ENCODE measurements around the gene ANKRD35. TPM values are rescaled to one million over a fixed set of nuclear protein-coding genes. Genes with fewer than 3 reads are reported as not detected.

Gene ANKRD35
- total RNA-seq, 1 experiment from 2014 or later, result not detected

DNA sequence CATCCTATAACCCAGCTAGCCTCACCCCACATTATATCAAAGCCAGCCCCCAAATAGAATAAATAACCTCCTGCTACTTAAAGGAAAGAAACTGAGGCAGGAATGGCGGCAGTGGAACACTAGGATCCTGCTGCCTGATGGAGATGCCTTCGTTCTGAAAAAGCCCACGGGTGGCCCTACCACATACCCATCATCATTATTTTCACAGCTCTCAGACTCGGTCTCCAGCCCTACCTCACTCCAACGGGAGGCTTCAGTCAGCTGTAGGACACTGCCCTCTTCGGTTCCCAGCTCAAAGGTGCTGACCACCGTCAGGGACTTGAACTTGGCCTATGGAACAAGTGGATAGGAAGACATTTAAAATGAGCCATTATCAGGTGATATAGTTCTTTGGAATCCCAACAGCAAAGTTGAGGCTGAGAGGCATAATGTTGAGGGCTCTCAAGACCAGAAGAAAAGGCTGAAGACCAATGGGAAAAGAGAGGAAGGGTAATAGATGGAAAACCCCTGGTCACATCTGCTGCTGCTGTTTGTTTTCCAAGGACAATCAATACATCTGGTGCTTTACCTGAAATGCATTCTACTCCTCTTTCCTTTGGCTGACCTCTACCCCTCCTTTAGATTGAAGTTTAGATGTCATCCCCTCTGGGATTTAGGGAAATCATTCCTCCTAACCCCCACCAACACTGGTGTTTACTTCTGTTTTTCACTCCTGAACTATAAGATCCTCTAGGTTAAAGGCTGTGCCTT lies 7.8 kb upstream of the ANKRD35 start:
- DNase-seq (ENCODE audit: low spot score), result no peak

- no peak for DNase-seq (ENCODE audit: low spot score)
These were observed 6.9 kb upstream of the ANKRD35 start for GRCh38 chr1:145892486-145893087.

DNA sequence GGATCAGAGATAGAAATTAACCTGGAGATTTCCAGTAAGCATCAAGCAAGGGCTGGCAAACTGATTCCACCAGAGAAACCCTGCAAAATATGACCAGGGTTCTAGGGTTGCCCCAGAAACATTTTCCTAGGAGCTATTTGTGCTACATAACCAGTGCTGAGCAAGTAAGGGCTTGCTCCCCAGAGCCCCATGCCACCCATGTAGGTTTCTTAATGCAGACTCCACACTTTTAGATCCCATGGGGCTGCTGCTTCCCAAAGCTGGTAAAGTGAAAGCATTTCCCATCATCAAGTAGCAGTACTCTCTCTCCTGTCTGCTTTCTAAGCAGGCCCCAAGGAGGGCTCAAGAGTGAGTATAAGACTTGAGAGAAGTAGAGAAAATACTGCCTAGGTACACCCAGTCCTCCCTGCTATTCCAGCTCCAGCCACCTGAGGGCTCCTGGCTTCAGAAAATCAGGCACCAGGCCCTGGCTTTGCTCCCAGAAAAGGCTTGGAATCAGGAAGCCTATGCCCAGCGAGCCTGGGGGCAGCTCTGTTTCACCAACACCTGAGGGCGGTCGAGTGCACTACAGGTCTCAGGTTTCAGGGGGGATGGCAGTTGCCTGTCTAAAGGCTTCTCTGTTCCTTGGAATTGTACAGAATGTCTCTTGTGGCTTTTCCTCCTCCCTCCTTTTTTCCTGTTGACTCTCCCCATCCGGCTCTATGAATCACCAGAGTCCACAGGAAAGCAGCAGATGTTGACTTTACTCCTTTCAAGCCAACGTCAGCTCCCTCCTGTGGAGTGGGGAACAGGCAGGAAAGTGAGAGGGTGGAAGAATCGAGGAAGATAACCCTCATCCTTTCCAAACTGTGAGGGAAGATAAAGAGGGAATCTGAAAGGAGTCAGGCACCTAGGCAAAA lies 6.2 kb upstream of the ANKRD35 start:
- peak; percentile 100 for DNase-seq (ENCODE audit: low spot score)

- DNase-seq (ENCODE audit: low spot score), result no peak
These were observed 5.5 kb upstream of the ANKRD35 start for GRCh38 chr1:145891143-145891542.

DNA sequence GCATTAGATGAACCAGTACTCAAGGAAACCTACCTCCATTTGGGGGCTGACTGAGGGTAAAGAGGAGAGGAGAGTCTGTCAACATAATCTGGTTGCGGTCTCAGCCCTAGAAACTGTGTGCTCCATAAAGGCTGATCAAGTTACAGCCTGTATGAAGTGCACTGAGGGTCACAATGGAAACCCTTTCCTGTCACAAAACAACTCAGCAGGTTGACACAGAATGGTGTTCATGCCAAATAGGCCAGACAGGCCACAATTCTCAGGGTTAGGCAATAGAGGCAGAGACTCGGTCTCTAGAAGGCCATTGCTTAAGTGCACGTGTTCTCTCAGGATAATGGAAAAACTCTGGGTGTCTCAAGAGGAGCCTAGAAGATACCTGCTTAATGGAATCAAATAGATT lies 4.1 kb upstream of the ANKRD35 start:
- DNase-seq (ENCODE audit: low spot score), result no peak

- no peak for DNase-seq (ENCODE audit: low spot score)
These were observed 2.0 kb upstream of the ANKRD35 start for GRCh38 chr1:145887631-145888030.

DNA sequence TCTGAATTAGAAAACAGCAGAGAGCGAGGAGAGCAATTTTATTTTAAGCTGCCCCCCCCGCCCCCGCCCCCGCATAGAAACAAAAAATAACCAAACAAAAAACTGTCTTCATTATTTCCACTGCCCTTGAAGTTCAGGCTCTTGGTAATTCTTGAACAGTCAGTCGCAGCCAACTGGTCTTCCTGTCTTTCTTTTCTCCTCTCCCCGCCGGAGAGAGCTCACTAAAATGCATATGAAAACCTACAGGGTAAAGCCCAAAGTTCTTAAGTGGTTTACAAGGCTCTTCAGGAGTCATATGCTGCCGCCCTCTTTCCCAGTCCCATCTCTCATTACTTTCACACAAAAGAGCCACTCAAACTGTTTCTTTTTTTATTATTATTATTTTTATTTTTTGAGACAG lies 1.1 kb upstream of the ANKRD35 start:
- no peak for DNase-seq (ENCODE audit: low spot score)

- DNase-seq (ENCODE audit: low spot score), result no peak
These were observed 724 bp upstream of the ANKRD35 start for GRCh38 chr1:145886390-145886789.

- no peak for DNase-seq (ENCODE audit: low spot score)
These were observed 991 bp downstream of the ANKRD35 start for GRCh38 chr1:145884675-145885074.

- DNase-seq (ENCODE audit: low spot score), result no peak
These were observed 5.9 kb downstream of the ANKRD35 start for GRCh38 chr1:145879775-145880174.

DNA sequence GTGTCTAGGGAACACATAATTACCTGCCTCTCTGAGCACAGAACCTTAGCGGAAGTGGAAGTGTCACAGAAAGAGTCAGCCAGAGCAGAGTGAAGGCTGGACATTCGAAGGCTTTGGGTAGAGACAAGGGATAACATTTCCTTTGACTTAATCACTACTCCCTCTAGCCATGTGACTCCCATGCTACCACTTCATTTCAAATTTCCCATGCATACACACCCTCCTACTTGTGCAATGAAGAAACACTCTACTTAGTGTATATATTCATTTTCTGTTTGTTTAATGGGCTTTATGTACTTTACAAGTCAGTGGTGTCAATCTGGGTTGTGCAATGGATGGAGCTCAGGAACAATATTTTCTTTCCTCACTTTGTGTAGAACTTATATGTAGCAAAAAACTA lies 6.9 kb downstream of the ANKRD35 start:
- DNase-seq (ENCODE audit: low spot score), result no peak

GRCh38 chr1:145877923-145878486 lies 7.7 kb downstream of the ANKRD35 start:
- no peak for DNase-seq (ENCODE audit: low spot score)

DNA sequence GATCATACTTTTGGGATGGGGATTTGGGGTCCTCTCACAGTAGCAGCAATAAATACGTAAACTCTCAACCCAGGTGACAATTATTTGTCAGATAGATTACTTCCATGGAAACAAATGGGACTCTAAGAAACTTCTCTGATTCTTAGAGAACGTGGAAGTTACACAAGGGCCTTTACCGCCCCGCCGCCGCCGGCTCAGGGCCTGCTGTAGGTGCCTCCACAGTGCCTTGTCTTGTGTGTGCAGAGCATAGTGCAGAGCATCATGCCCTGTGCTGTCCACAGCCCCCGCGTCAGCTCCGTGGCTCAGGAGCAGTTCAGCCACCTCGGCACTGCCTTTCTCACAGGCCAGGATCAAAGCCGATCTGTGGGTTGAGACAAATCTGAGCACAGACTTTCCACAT lies 11.0 kb downstream of the ANKRD35 start:
- DNase-seq (ENCODE audit: low spot score), result no peak

DNA sequence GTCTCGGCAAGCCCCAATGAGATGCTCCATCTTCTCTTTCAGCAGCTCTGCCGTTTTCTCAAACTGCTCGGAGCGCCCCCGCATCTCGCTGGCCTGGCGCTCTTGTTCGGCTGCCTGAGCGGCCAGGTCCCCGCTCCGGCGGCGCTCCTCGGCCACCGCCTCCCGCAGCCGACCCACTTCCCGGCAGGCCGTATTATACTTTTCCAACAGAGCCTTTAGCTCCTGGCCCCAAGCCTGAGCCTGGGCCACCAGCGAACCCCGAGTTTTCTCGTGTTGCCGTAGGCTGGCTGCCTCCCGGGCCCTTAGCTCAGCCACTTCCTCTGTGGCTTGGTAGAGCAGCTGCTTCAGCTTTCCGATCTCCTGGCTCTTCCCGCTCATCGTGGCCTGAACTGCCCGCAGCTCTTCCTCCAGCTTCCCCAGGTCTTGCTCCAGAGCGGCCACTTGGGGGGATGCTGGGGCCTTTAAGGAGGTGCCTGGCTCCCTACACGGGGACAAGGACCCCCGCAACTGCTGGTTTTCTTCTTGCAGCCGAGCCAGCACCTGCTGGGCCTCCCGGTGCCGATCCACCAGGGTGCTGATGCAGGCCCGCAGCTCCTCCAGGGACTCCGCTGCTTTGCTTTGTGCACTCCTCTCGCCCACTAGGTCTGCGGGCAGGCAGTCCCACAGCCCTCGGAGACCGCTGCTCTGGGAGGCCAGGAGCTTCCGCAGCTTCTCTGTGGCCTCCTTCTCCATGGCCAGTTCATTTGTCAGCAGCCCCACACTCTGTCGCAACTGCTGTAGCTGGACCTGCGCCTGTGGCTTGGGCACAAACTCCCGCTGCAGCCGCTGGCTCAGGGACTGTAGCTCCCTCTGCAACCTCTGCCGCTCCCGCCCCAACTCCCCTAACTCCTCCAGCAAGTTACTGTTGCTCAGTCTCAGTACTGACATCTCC lies 13.4 kb downstream of the ANKRD35 start:
- no peak for DNase-seq (ENCODE audit: low spot score)

- DNase-seq (ENCODE audit: low spot score), result no peak
These were observed 17.4 kb downstream of the ANKRD35 start for GRCh38 chr1:145868232-145868631.

DNA sequence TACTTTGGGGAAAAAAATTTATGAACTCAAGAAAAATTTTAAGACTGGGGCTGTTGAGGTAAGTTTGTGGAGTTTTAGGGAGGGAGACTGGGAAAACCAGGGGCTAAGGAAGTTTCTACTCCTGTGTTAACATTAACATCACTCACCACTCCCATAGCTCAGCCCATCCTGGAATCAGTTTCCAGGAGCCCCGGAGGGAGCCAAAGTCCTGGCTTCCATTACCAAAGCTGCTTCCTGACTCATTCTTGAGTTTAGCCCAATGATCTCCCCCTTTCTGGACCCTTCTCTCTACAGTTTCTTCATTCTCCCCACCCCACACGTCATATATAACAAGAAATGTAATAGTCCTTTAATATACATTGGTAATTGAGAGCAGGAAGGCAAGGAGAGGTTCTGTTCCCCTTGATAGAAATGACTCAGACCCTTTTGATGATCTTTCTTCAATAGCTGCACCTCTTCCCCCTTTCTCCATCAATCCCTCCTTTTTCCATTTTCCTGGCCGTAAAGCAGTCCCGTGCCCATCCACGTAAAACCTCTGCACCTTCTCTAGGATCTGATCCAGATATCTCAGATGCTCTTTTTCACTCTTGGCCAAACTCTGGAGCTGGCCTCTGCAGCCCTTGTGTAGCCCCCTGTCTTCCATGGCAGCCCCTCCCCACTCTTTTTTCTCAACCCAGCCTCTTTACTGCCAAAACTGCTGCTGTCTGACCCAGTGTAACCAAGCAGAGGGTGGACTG lies 22.2 kb downstream of the ANKRD35 start:
- DNase-seq (ENCODE audit: low spot score), result no peak

GRCh38 chr1:145859491-145860023 lies 26.1 kb downstream of the ANKRD35 start:
- peak; percentile 73 for DNase-seq (ENCODE audit: low spot score)

- DNase-seq (ENCODE audit: low spot score), result peak; percentile 86
These were observed 26.7 kb downstream of the ANKRD35 start, which contains the start of gene PIAS3 for GRCh38 chr1:145858901-145859490. Gene PIAS3 (minus strand): TSS chr1:145859081. CDS start chr1:145858990, 91 bp downstream.

GRCh38 chr1:145858238-145858900 lies 27.3 kb downstream of the ANKRD35 start:
- DNase-seq (ENCODE audit: low spot score), result peak; percentile 36

Measured in H4 (cell line).